Measurements from ENCODE around the gene CD300LD.
"Not testable (repeated sequence)": the region's sequence is repeated elsewhere in the genome, so short reads cannot be mapped to it uniquely, and the experiment has no call there.

CD300LD gene

DNA sequence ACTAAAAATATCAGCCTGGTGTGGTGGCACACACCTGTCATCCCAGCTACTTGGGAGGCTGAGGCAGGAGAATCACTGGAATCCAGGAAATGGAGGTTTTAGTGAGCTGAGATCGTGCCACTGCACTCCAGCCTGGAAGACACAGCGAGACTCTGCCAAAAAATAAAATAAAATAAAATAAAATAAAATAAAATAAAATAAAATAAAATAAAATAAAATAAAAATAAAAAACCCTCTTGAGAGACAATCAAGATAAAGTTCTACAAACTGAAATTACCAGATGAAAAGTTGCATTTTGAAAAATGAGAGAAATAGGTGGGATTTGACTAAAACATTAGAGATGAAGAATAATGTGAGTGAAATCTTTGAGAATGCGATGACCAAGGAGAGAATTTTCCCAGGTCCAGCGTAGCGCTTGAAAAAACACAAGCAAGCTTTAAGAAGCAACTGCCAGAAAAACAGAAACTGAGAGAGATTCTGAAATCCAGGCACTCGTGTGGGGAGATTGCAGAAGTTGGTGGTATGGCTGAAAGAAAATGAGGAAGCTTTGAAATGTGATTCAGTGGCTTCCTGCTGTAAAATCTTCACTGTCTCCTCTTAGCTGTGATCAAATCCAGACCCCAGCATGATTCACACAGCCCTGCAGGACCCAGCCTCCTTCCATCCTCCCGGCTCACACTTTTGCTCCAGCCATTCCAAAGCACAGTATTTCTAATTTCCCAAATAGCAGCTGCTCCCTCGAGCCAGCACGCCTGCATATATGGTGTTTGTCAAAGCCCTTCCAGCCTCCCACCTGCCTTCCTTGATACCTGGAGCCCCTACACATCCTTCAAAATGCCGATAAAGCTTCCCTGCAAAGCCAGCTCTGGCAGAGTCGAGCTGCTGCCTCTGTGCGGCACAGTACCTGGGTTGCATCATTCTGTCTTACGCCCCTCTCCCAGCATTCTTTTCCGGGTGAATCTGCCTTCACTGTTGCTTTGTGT is 39.7 kb upstream of the CD300LD start:
- Histone ChIP-seq H4K20me1 (ENCODE audit: insufficient read depth) (no peaks in the 10 kb centered on the region), H3K27ac (no peak overlapping the region), H3K79me2 (ENCODE audit: insufficient read depth, low read depth) (no peaks in the 10 kb centered on the region), H2AFZ (ENCODE audit: low read depth) (no peak overlapping the region), H3K4me1 (ENCODE audit: low read depth, poor library complexity, severe bottlenecking) (no peaks in the 10 kb centered on the region), H3K27me3 (ENCODE audit: insufficient read depth, low read depth) (peaks cover 78% of the 10 kb centered on the region), H3K4me2 (no peak overlapping the region), H3K36me3 (ENCODE audit: insufficient read depth) (no peaks in the 10 kb centered on the region), H3K4me3 (IDR thresholded peaks at IDR 0.05; ENCODE audit: insufficient read depth, low read depth, low read length) (no peak overlapping the region), H3K9ac (no peak overlapping the region)
- TF ChIP-seq CTCF (conservative IDR thresholded peaks at IDR 0.05; ENCODE audit: low read depth, low read length) = no peak

GRCh38 chr17:74630251-74630650 is 38.2 kb upstream of the CD300LD start:
- not testable (repeated sequence) for H3K4me2 ChIP-seq; H3K36me3 ChIP-seq (ENCODE audit: insufficient read depth); H3K9ac ChIP-seq

DNA sequence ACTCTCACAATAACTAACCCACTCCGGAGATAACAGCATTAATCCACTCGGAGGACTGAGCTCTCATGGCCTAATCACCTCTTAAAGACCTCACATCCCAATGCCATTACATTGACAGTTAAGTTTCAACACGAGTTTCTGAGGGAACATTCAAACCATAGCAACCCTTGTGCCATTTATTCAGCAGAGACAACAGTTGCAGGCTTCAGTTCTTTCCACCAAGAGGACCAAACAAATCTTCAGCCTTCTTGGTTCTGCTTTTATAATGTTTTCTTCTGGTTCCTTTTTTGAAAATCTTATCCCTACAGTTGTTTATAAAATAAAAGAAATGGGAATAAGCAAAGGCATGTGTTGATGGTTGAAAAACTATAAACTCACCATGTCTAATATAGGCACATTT is 33.6 kb upstream of the CD300LD start:
- Histone ChIP-seq H3K27ac (no peak overlapping the region), H3K27me3 (ENCODE audit: insufficient read depth, low read depth) (peaks cover 91% of the 10 kb centered on the region), H2AFZ (ENCODE audit: low read depth) (no peak overlapping the region), H3K4me1 (ENCODE audit: low read depth, poor library complexity, severe bottlenecking) (no peaks in the 10 kb centered on the region), H3K4me3 (IDR thresholded peaks at IDR 0.05; ENCODE audit: insufficient read depth, low read depth, low read length) (no peak overlapping the region), H3K4me2 (no peak overlapping the region), H3K9ac (no peak overlapping the region), H4K20me1 (ENCODE audit: insufficient read depth) (no peaks in the 10 kb centered on the region), H3K36me3 (ENCODE audit: insufficient read depth) (no peaks in the 10 kb centered on the region), H3K79me2 (ENCODE audit: insufficient read depth, low read depth) (no peaks in the 10 kb centered on the region)
- no peak for TF ChIP-seq CTCF (conservative IDR thresholded peaks at IDR 0.05; ENCODE audit: low read depth, low read length)

More at GRCh38 chr17:74630251-74630650, 38.2 kb upstream of the CD300LD start:
- H3K4me1 ChIP-seq (ENCODE audit: low read depth, poor library complexity, severe bottlenecking); H3K27ac ChIP-seq; H3K79me2 ChIP-seq (ENCODE audit: insufficient read depth, low read depth); H2AFZ ChIP-seq (ENCODE audit: low read depth); H3K4me3 ChIP-seq (IDR thresholded peaks at IDR 0.05; ENCODE audit: insufficient read depth, low read depth, low read length); H4K20me1 ChIP-seq (ENCODE audit: insufficient read depth): not testable (repeated sequence)
- peaks cover 82% of the 10 kb centered on the region; the same call in 1 of the 2 replicates for H3K27me3 ChIP-seq (ENCODE audit: insufficient read depth, low read depth)

GRCh38 chr17:74624131-74624530 is 32.0 kb upstream of the CD300LD start:
- H3K36me3 ChIP-seq (ENCODE audit: insufficient read depth) = no peaks in the 10 kb centered on the region
- peaks cover 94% of the 10 kb centered on the region for H3K27me3 ChIP-seq (ENCODE audit: insufficient read depth, low read depth)

More at GRCh38 chr17:74624131-74624530, 32.0 kb upstream of the CD300LD start:
- no peak for TF ChIP-seq CTCF (conservative IDR thresholded peaks at IDR 0.05; ENCODE audit: low read depth, low read length)
- Histone ChIP-seq H3K4me3 (IDR thresholded peaks at IDR 0.05; ENCODE audit: insufficient read depth, low read depth, low read length) (no peak overlapping the region), H3K4me1 (ENCODE audit: low read depth, poor library complexity, severe bottlenecking) (no peaks in the 10 kb centered on the region), H3K9ac (no peak overlapping the region), H2AFZ (ENCODE audit: low read depth) (no peak overlapping the region), H3K27ac (no peak overlapping the region), H3K4me2 (no peak overlapping the region), H3K79me2 (ENCODE audit: insufficient read depth, low read depth) (no peaks in the 10 kb centered on the region), H4K20me1 (ENCODE audit: insufficient read depth) (no peaks in the 10 kb centered on the region)
